GM18526 (cell line): ENCODE measurements around the gene RAP1A.

Experiments used
- POLR2A ChIP-seq: IDR thresholded peaks from 3 replicates; pipeline ENCODE4 v1.6.1; 2011; ENCODE audit not compliant: insufficient read length; ENCODE audit errors: extremely low read depth

RAP1A gene

DNA sequence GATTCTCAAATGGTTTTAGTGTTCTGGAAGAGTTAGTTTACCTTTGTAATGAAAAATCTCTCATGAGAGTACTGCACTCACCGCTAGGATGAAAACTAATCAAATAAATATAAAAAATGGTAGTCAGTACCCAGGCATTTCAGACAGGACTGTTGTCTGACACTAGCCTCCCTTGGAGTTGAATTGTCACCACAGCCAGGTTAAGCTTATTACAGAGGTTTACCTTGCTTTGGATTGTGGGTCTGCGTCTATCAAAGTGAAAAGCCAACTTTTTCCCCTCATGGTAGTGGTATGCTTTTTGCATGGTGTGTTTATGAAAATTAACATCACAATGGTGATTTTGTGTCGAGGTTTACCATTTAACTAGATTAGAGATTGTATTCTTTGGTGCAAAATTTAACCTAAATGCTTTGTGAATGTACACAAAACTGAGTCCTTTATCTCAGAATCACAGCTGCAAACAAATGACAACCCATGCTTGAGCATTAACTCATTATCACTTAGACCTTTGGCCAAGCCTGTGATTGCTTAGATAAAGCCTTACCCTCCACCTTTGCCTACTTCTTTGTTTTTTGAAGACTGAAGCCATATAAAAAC, 20.1 kb downstream of the RAP1A start:
- no peak for TF ChIP-seq POLR2A

GRCh38 chr1:111643097-111643496, 23.5 kb downstream of the RAP1A start:
- no peak for TF ChIP-seq POLR2A

GRCh38 chr1:111643696-111644095, 24.1 kb downstream of the RAP1A start:
- TF ChIP-seq POLR2A = no peak

- TF ChIP-seq POLR2A = no peak
These were observed 24.9 kb downstream of the RAP1A start for GRCh38 chr1:111644506-111644905.

- TF ChIP-seq POLR2A = no peak
These were observed 28.1 kb downstream of the RAP1A start for GRCh38 chr1:111647736-111648135.

GRCh38 chr1:111648806-111649205, 29.2 kb downstream of the RAP1A start:
- no peak for TF ChIP-seq POLR2A

- TF ChIP-seq POLR2A = no peak
These were observed 29.6 kb downstream of the RAP1A start for GRCh38 chr1:111649227-111649626.

DNA sequence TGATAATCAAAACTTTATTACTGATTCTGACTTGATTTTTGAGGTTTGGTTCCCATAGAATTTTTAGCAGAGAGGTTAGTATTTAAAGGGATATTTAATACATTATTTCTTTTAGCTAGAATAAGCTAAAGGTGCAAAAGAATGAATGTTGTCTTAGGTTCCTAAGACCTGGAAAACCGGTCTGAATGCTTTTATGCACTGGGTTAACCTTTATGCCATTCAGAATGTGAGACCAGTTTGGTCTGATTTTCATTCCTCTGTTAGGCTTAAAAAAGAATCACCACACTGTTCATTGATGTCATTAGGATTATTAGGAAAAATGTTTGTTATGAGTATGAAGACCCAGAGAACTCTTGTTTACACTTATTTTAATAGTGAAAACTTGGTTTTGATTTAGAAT, 30.1 kb downstream of the RAP1A start:
- TF ChIP-seq POLR2A = no peak

- no peak for TF ChIP-seq POLR2A
These were observed 34.1 kb downstream of the RAP1A start for GRCh38 chr1:111653709-111654108.

GRCh38 chr1:111654839-111655238, 35.2 kb downstream of the RAP1A start:
- TF ChIP-seq POLR2A = no peak

DNA sequence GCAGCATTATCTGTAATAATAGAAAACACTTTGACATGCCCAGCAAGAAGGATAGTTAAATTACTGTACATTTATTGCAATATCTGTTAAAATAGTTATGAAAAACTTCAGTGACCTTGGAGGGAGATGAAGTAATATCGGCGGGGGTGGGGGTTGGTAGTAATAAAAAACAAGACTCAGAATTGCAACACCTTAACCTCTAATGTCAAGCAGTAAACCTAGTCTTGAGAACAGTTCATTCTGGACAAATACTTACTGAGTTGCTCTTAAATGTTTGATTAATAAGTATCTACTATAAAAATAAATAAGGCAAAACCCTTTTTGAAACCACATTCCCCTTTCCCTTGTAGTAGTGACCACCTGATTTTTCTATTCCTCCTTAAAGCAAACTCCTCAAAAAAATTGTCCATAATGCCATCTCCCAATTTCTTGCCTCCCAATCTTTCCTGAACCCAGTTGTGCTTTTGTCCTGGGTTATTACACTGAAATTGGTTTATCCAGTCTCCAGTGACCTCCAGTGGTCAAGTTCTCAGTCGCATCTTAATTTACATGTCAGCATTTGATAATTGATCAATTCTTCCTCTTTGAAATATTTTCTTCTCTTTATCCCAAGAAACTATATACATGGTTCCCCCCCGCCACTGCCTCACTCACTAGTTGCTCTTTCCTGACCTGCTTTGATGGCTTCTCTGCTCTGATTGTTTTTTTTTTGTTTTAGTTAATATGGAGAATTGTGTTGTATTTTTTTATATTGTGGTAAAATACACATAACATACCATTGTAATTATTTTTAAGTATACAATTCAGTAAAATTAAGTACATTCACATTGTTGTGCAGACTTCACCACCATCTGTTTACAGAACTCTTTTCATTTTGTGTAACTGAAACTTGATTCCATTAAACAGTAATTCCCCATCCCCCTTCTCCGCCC, 36.8 kb downstream of the RAP1A start:
- TF ChIP-seq POLR2A = no peak

DNA sequence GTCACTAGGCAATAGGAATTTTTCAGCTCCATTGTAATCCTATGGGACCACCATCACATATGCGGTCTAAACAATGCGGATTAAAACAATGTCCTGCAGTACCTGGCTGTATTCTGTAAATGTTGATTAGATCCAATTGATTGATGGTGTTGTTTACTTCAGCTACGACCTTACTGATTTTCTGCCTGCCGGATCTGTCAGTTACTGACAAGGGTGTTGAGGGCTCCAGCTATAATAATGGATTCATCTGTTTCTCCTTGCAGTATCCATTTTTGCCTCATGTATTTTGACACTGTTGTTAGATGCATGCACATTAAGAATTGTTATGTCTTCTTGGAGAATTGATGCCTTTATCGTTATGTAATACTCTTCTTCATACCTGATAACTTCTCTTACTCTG, 39.0 kb downstream of the RAP1A start:
- no peak for TF ChIP-seq POLR2A

DNA sequence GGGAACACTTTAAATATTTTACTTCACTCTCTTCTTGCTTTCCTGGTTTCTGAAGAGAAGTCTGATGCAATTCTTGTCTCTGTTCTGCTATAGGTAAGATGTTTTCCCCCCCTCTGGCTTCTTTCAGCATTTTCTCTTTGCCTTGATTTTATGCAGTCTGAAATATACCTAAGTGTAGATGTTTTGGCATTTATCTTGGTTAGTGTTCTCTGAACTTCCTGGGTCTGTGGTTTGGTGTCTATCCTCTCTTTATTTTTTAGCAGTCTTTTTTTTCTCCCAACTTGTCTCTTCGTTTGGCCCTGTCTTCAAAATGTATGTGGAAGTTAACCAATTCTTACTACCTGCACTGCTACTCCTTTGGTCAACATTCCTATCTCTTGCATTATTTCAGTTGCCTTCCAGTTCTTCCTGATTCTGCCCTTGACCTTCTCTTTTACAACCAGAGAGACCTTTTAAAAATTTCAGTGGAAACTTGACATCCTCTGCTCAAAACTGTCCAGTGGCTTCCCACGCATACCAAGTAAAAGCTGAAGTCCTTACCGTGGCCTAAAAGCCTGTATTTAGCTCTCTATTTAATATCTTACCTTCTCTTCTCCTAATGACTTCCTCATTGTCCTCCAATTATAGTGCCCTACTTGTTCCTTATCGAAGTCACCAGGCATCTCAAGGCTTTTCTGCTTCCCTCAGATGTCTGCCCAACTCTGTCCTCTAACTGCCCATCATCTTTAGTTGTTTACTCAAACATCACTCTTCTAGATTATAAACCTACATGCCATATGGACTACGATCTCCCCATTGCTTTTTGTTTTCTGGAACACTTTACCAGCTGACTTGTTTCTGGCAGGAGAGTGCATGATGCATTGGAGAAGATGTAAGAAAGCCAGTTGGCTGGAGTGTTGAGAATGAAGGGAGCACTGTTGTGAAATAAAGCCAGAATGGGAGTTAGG, 40.9 kb downstream of the RAP1A start:
- no peak for TF ChIP-seq POLR2A

- TF ChIP-seq POLR2A = no peak
These were observed 45.1 kb downstream of the RAP1A start for GRCh38 chr1:111664652-111665051.

DNA sequence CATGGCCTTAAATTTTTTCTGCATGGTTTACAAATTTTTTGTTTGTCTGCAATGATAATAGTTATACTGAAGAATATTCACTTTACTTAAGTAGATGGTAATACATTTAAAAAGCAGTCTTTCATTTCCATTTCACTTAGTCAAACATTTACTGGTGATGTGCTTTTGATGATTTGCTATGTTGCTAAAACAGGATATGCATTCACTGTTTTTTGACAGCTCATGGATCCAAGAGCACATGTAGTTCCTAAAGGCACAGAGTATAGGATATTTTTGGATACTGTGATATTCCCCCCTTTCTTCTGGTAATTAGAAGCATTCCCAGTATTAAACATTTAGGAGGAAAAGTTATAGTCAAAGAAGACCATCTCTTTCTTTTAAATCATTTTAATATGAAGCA, 45.9 kb downstream of the RAP1A start:
- TF ChIP-seq POLR2A = no peak

DNA sequence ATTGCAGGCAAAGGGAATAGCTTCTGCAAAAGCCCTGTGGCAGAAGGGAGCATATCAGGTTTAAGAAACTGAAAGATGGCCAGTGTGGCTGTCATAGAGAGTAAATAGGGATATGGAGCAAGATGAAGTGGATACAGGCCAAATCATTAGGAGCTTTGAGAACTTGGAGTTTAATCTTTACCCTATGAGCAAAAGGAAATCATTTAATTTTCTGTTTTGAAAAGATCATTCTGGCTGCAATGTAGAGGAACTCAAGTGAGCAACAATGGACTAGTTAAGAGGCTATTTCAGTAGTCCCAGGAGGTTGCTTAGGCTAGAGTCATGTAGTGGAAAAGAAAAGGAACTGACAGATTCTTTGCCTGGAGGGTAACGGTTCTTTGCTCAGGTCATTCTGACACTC, 47.2 kb downstream of the RAP1A start:
- TF ChIP-seq POLR2A = no peak

DNA sequence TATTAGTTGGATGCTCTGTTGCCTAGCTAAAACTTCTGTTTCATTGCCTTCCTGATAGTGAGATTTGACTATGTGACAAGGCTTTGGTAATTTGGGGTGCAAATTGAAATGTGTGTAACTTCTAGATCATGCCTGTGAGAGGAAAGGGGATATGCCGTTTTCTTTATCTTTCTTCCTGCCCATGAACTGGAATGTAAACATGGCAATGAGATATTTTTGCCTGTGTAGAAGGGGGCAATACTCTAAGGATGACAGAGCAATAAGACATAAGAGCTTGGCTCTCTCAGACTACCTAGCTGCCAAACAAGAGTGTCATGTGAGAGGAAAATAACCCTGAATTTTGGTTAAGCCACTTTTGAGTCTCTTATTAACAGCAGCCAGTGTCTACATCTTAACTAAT, 49.7 kb downstream of the RAP1A start:
- TF ChIP-seq POLR2A = no peak
